ENCODE measurements around the gene THSD7B. TPM values are rescaled to one million over a fixed set of nuclear protein-coding genes. Genes with fewer than 3 reads are reported as not detected.

The THSD7B gene
- total RNA-seq, 2 donors from 2014 or later, result 0.19 to 0.49 TPM

DNA sequence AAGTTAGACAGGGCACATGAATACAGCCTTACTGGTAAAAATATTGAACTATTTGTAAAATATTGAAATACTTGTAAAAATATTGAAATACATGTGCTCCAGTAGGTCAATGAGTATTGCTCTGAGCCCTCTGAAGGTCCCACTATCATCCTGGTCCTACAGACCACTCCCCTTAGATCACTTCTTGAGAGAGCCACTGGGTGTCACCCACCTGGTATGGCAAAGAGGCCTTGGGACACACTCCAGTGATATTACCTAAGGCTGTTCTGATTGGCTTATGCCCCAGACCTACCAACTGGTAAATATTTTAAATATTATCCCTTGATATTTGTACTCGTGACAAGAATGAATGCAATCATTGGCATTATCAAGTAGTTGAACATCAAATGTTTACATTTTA lies 5.0 kb downstream of the THSD7B start:
- ATAC-seq (replicated peaks in 1 of 2) (no peak), DNase-seq (no peak)
- H3K4me3 Mint-ChIP-seq, result no peak overlapping the region
- H3K27me3 Mint-ChIP-seq (ENCODE audit: low read depth), result peaks cover 22% of the 10 kb centered on the region
- no peaks in the 10 kb centered on the region for H3K36me3 Mint-ChIP-seq (ENCODE audit: insufficient read depth in 2 of 2)
- no peak overlapping the region for H3K27ac Mint-ChIP-seq
- no peaks in the 10 kb centered on the region for H3K4me1 Mint-ChIP-seq (ENCODE audit: low read depth)
- H3K9me3 Mint-ChIP-seq, result no peaks in the 10 kb centered on the region

DNA sequence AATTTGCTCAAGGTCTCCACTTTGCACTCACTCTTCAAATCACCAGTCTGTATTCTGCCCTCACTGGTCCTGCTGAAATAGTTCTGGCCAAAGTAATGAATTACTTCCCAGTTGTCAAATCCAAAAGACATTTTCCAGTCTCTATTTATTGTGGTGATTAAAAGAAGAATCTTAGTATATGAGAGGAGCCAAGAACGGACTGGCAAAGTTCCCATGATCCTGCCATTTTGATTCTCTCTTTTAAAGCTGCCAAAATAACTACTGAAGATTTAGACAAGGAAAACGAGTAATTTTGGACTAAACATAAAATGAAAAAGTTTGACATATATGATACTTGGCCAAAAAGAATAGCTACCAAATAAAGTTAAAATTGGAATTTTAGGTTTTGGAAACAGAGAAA lies 12.0 kb downstream of the THSD7B start:
- Mint-ChIP-seq H3K4me3 (no peak overlapping the region), H3K27ac (no peak overlapping the region), H3K27me3 (ENCODE audit: low read depth) (no peaks in the 10 kb centered on the region), H3K36me3 (ENCODE audit: insufficient read depth in 2 of 2) (no peaks in the 10 kb centered on the region), H3K9me3 (no peaks in the 10 kb centered on the region), H3K4me1 (ENCODE audit: low read depth) (no peaks in the 10 kb centered on the region)
- no peak for DNase-seq
- no peak for ATAC-seq (replicated peaks in 1 of 2)

DNA sequence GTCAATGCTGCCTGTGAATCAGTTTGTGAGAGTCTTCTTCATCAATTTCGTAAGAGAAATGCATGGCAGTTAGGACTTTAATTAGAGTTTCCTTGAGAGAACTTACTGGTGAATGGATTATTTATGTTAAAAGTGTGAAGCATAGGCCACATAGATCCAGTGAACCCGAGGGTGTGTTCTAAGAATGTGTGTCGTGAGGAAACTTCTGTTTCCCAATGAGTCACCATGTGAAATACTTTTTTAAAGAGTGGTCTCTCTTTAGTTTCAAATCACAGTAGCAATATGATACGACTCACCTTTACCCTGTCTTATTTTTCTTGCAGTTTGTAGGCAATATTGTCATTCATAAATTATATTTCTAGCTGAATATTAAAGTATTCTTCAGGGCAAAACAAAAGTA lies 18.5 kb downstream of the THSD7B start:
- Mint-ChIP-seq H3K27ac (no peak overlapping the region), H3K36me3 (ENCODE audit: insufficient read depth in 2 of 2) (no peaks in the 10 kb centered on the region), H3K9me3 (no peaks in the 10 kb centered on the region), H3K27me3 (ENCODE audit: low read depth) (peaks cover 10% of the 10 kb centered on the region), H3K4me3 (no peak overlapping the region), H3K4me1 (ENCODE audit: low read depth) (no peaks in the 10 kb centered on the region)
- DNase-seq (no peak), ATAC-seq (replicated peaks in 1 of 2) (peak in 1 of 2 donors; percentile 60)

DNA sequence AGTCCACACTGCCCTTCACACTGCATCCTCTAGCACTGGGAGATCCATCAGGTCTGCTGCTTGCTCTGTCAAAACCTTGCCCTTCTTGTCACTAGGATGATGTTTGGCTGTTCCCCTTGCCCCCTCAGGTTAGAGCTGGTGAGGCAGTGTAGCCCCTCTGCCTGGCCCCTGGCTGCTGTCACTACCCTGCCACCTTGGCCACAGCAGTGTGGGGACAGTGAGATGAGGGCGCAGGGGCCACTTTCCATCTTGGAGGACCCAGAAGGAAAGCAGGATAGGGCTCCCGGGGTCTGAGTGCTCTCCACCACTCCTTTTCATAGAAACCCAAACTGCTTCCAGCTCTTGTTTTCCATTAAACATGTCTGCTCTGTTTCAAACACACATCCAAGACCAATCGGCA lies 19.9 kb downstream of the THSD7B start:
- no peaks in the 10 kb centered on the region for H3K36me3 Mint-ChIP-seq (ENCODE audit: insufficient read depth in 2 of 2)
- H3K27me3 Mint-ChIP-seq (ENCODE audit: low read depth), result peaks cover 10% of the 10 kb centered on the region
- H3K9me3 Mint-ChIP-seq, result no peaks in the 10 kb centered on the region
- DNase-seq (no peak), ATAC-seq (replicated peaks in 1 of 2) (no peak)
- H3K27ac Mint-ChIP-seq, result no peak overlapping the region
- no peak overlapping the region for H3K4me3 Mint-ChIP-seq
- H3K4me1 Mint-ChIP-seq (ENCODE audit: low read depth), result no peaks in the 10 kb centered on the region

DNA sequence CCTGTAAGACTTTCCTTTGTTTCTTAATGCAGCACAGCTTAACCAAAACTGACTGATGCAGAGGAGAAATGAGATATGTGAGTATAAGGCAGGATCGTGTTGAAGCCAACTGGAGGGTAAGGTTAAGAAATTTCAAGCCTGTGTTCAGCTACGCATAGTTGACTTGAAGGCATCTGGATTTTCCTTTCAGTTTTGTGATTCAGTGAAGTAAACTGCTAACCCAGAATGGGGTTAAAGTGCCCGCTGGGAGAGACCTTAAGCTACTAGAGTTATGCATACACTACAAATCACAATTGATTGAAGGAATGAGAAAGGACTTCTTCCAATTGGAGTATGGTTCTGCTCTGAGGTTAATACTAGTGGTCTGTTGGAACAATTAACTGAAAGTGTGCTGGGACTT lies 22.6 kb downstream of the THSD7B start:
- no peak overlapping the region for H3K27ac Mint-ChIP-seq
- no peak overlapping the region for H3K4me3 Mint-ChIP-seq
- H3K27me3 Mint-ChIP-seq (ENCODE audit: low read depth), result peaks cover 16% of the 10 kb centered on the region
- DNase-seq, result no peak
- no peaks in the 10 kb centered on the region for H3K36me3 Mint-ChIP-seq (ENCODE audit: insufficient read depth in 2 of 2)
- no peak for ATAC-seq (replicated peaks in 1 of 2)
- H3K9me3 Mint-ChIP-seq, result no peaks in the 10 kb centered on the region
- no peaks in the 10 kb centered on the region for H3K4me1 Mint-ChIP-seq (ENCODE audit: low read depth)

DNA sequence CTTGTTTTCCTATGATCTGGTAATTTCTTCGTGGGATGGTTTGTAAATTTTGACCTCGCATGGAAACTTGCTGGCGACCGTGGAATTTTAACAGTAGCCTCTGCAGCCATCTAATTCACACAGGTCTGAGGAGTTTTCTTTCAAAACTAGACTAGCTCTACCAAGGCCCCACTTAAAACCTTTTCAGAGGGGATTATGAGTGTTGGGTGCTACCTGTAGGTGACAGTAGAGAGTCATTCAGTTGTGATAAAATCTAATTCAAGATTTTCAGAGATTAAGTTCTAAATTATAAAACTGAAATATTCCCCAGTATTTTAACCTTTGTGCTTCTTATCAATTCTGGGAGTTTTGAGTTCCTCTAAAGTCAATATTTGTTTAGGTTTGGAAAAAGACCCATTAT lies 31.0 kb downstream of the THSD7B start:
- Mint-ChIP-seq H3K36me3 (ENCODE audit: insufficient read depth in 2 of 2) (no peaks in the 10 kb centered on the region), H3K27me3 (ENCODE audit: low read depth) (no peaks in the 10 kb centered on the region), H3K4me3 (no peak overlapping the region), H3K27ac (no peak overlapping the region), H3K4me1 (ENCODE audit: low read depth) (no peaks in the 10 kb centered on the region), H3K9me3 (no peaks in the 10 kb centered on the region)
- ATAC-seq (replicated peaks in 1 of 2) (no peak), DNase-seq (no peak)

DNA sequence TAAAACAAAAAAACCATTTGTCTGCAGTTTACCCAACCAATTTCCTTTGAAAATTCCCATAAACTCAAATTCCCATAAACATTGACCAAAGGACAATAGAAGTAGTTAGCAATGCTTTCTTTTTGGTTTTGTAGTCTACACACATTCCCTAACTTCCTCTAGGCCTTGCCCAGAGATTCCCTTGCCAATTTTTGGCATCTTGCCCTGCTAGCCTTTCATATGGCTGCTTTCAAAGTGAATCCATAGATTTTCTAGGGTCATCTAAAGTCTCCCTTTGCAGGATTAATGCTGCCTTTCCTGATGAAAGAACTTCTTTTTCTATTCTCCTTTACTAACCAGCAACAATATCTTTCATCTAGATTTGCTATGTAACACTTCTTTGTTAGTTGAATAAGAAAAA lies 33.4 kb downstream of the THSD7B start:
- H3K4me3 Mint-ChIP-seq, result no peak overlapping the region
- no peaks in the 10 kb centered on the region for H3K9me3 Mint-ChIP-seq

DNA sequence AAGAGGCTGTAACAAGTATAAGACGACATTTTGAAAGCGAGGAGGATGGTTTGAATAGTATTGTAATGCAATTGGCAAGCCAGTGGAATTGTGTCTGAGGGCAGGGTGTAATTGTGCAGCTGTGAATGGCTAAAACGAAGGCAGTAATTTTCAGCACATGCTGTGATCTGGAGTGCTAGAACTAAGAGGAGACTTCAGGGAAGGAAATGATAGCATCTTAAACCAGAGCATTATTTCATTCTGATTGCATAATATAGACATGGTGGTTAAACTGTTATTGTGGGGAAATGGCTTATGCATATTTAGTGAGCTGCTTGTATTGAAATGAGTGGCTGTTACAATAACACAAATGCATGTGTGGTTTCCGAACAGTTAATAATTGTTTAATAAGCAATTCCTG lies 36.3 kb downstream of the THSD7B start:
- Mint-ChIP-seq H3K27me3 (ENCODE audit: low read depth) (no peaks in the 10 kb centered on the region), H3K36me3 (ENCODE audit: insufficient read depth in 2 of 2) (no peaks in the 10 kb centered on the region), H3K9me3 (no peaks in the 10 kb centered on the region), H3K4me1 (ENCODE audit: low read depth) (no peaks in the 10 kb centered on the region), H3K4me3 (no peak overlapping the region), H3K27ac (no peak overlapping the region)
- DNase-seq (no peak), ATAC-seq (replicated peaks in 1 of 2) (no peak)

More for the DNA sequence above, 33.4 kb downstream of the THSD7B start:
- Mint-ChIP-seq H3K36me3 (ENCODE audit: insufficient read depth in 2 of 2) (no peaks in the 10 kb centered on the region), H3K4me1 (ENCODE audit: low read depth) (no peaks in the 10 kb centered on the region), H3K27ac (no peak overlapping the region), H3K27me3 (ENCODE audit: low read depth) (no peaks in the 10 kb centered on the region)
- no peak for DNase-seq
- ATAC-seq (replicated peaks in 1 of 2), result no peak

DNA sequence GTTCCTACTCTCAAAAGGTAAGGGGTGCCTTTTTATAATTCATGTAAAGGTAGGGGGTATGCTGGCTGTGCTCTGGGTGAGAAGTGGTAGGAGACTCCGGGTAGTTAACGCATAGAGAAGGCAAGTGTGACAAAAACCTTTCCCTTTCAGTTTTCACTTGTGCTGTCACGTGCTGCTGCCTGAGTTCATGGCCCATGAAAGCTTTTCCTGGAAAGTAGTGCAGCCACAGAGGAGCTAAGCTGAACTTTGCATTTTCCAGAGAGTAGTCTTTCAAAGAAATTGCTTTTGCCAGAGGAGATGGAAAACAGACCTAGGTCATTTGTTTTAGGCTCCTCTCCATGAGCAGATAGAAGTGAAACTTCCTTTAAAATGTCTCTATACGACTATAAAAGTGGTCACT lies 44.7 kb downstream of the THSD7B start:
- Mint-ChIP-seq H3K4me3 (no peak overlapping the region), H3K27me3 (ENCODE audit: low read depth) (no peaks in the 10 kb centered on the region), H3K36me3 (ENCODE audit: insufficient read depth in 2 of 2) (no peaks in the 10 kb centered on the region), H3K27ac (no peak overlapping the region), H3K4me1 (ENCODE audit: low read depth) (no peaks in the 10 kb centered on the region), H3K9me3 (no peaks in the 10 kb centered on the region)
- ATAC-seq (replicated peaks in 1 of 2) (no peak), DNase-seq (no peak)

DNA sequence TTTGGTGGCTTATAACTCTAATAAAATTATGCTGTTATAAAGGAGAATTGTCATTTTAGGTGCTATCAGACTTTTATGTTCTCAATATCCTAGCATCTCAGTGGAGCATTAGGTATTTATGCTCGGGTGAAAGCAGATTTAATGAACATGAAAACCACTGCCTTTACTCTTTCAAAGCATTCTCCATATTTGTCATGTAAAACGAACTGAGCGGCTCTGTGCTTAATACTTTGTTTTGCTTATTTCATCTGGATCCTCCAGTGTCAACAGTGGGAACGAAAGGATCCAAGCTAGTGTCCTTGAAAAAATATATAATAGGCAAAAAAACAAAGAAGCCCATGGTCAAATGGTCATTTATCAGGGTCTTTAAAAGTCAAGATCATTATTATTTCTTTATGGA lies 53.5 kb downstream of the THSD7B start:
- DNase-seq, result no peak
- no peaks in the 10 kb centered on the region for H3K4me1 Mint-ChIP-seq (ENCODE audit: low read depth)

DNA sequence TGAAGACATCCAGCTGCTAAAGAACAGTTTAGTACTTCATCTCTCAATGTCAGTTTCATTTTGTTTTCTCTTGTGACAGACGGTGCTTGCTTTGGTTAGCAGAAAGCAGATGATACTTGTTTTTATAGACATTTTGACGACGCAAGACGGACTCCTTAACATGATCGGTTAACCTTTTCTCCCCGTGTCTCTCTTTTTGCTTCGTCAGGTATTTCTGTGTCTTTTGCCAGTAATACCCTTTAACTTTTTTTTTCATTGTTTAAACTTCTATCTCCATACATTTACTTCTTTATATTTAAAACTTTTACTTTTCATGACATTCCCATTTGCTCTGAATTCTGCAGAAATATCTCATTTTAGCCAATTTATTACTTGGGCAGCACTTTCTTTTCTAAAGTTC lies 57.9 kb downstream of the THSD7B start:
- no peak for DNase-seq
- no peaks in the 10 kb centered on the region for H3K4me1 Mint-ChIP-seq (ENCODE audit: low read depth)
- ATAC-seq (replicated peaks in 1 of 2), result no peak
- H3K4me3 Mint-ChIP-seq, result no peak overlapping the region
- H3K9me3 Mint-ChIP-seq, result no peaks in the 10 kb centered on the region
- no peaks in the 10 kb centered on the region for H3K27me3 Mint-ChIP-seq (ENCODE audit: low read depth)
- H3K36me3 Mint-ChIP-seq (ENCODE audit: insufficient read depth in 2 of 2), result no peaks in the 10 kb centered on the region
- H3K27ac Mint-ChIP-seq, result no peak overlapping the region

More for the DNA sequence above, 53.5 kb downstream of the THSD7B start:
- Mint-ChIP-seq H3K9me3 (no peaks in the 10 kb centered on the region), H3K27ac (no peak overlapping the region), H3K27me3 (ENCODE audit: low read depth) (no peaks in the 10 kb centered on the region), H3K4me3 (no peak overlapping the region), H3K36me3 (ENCODE audit: insufficient read depth in 2 of 2) (no peaks in the 10 kb centered on the region)
- ATAC-seq (replicated peaks in 1 of 2), result no peak

DNA sequence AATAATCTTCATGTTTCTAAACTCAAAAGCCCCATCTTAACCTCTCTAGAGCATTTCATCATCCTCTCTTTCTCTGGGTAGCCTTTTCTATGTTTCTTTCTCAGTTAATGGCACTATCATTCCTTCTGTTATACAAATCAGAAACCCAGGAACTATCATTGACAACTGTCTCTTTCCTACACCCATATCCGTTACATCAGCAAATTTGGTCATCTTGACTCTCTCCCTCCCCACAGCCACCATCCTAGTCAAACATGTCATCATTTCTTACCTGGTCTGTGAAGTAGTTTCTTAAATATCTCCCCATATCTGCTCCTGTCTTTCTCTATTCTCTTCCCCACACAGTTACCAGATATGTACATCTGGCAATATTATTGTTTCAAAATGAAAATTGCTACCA lies 62.8 kb downstream of the THSD7B start:
- Mint-ChIP-seq H3K36me3 (ENCODE audit: insufficient read depth in 2 of 2) (no peaks in the 10 kb centered on the region), H3K27ac (no peak overlapping the region), H3K9me3 (no peaks in the 10 kb centered on the region), H3K4me1 (ENCODE audit: low read depth) (no peaks in the 10 kb centered on the region), H3K4me3 (no peak overlapping the region), H3K27me3 (ENCODE audit: low read depth) (no peaks in the 10 kb centered on the region)
- ATAC-seq (replicated peaks in 1 of 2) (no peak), DNase-seq (no peak)

DNA sequence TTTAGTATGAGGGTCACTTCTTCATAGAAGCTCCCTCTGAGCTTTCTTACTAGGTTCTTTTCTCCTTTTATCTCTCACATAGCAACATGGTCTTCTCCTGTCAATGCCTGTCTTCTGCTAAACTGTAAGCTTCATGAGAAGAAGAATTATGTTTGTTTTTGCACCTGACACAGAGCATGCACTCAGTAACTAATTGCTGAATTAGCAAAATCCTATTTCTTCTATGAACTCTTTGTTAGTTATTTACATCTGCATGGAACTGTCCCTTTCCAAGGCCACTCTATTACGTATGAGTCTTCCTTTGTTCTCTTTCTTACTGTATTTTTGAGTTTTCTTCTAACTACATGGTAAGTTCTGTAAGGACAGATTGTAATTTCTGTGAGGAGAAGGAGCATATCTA lies 63.4 kb downstream of the THSD7B start:
- no peaks in the 10 kb centered on the region for H3K4me1 Mint-ChIP-seq (ENCODE audit: low read depth)
- H3K27ac Mint-ChIP-seq, result no peak overlapping the region
- no peaks in the 10 kb centered on the region for H3K36me3 Mint-ChIP-seq (ENCODE audit: insufficient read depth in 2 of 2)
- ATAC-seq (replicated peaks in 1 of 2), result no peak
- no peaks in the 10 kb centered on the region for H3K27me3 Mint-ChIP-seq (ENCODE audit: low read depth)
- H3K9me3 Mint-ChIP-seq, result no peaks in the 10 kb centered on the region
- DNase-seq, result no peak
- no peak overlapping the region for H3K4me3 Mint-ChIP-seq

DNA sequence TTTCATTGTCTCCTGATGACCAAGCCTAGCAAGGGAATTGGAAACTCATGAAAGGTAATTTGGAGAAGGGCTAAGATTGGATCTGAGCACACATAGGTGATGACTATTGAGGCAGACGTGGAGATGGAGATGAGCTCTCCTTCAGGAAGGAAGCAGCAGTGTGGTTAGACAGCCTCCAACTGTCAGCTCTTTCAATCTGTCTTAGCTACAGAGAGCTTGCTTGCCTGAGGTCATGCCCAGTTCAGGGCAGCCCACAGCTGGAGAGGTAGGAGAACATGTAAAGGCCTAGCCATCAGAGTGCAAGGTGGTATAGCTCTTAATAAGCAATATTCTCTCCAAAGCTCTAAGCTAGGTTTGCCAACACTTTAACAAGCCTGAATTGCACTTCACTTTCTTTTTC lies 79.2 kb downstream of the THSD7B start:
- Mint-ChIP-seq H3K4me3 (no peak overlapping the region), H3K27ac (no peak overlapping the region)
- no peak for ATAC-seq (replicated peaks in 1 of 2)

DNA sequence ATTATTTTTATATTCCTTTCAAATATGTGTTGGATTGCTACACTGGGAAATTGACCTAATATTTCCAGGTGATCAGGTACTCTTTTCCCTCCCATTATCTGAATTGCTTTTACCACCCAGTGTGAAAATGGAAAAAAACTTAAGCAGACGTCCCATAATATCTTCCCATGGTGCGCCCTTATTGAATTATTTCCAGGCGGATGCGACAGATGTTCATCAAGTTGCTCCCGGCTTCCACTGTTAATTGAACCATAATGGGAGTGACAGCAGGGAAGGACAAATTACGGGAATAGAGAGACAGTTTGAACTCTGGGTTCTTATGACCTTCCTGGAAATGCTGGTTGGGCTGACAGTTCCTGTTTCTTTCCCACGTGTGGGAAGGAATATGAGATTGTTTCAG lies 93.3 kb downstream of the THSD7B start:
- H3K27ac Mint-ChIP-seq, result no peak overlapping the region
- no peaks in the 10 kb centered on the region for H3K36me3 Mint-ChIP-seq (ENCODE audit: insufficient read depth in 2 of 2)
- no peaks in the 10 kb centered on the region for H3K27me3 Mint-ChIP-seq (ENCODE audit: low read depth)
- ATAC-seq (replicated peaks in 1 of 2) (no peak), DNase-seq (no peak)
- H3K4me1 Mint-ChIP-seq (ENCODE audit: low read depth), result no peaks in the 10 kb centered on the region
- H3K4me3 Mint-ChIP-seq, result no peak overlapping the region
- H3K9me3 Mint-ChIP-seq, result peaks cover 0 to 2% of the 10 kb centered on the region in 2 donors

More for the DNA sequence above, 79.2 kb downstream of the THSD7B start:
- no peak for DNase-seq
- no peaks in the 10 kb centered on the region for H3K27me3 Mint-ChIP-seq (ENCODE audit: low read depth)
- H3K36me3 Mint-ChIP-seq (ENCODE audit: insufficient read depth in 2 of 2), result no peaks in the 10 kb centered on the region
- H3K9me3 Mint-ChIP-seq, result no peaks in the 10 kb centered on the region
- no peaks in the 10 kb centered on the region for H3K4me1 Mint-ChIP-seq (ENCODE audit: low read depth)
